Activated T-cell treated with anti-CD3 and anti-CD28 coated beads, Interleukin-2, amount 50 U/mL, for 1 hour (primary cell): Measurements from ENCODE around the gene PCDHA6.
"Not testable (repeated sequence)": the region's sequence is repeated elsewhere in the genome, so short reads cannot be mapped to it uniquely, and the experiment has no call there.

ENCODE experiments used
- DNase-seq: peaks from one replicate; pipeline ENCODE4 v3.0.0-alpha.2; 2020

PCDHA6 gene

GRCh38 chr5:140857987-140858240 is 30.2 kb downstream of the PCDHA6 start:
- DNase-seq = no peak

- no peak for DNase-seq
Measured at GRCh38 chr5:140862441-140863295, 34.9 kb downstream of the PCDHA6 start.

GRCh38 chr5:140868721-140869554 is 41.2 kb downstream of the PCDHA6 start, which contains the start of gene PCDHA11:
PCDHA11 (plus strand) TSS chr5:140868957; CDS start chr5:140869104, 147 bp downstream.
- DNase-seq = no peak

GRCh38 chr5:140869555-140869886 is 41.8 kb downstream of the PCDHA6 start:
- DNase-seq = no peak

- DNase-seq = no peak
Measured at GRCh38 chr5:140870221-140871201, 42.8 kb downstream of the PCDHA6 start.

- DNase-seq = no peak
Measured at GRCh38 chr5:140875085-140876065, 47.6 kb downstream of the PCDHA6 start, which contains the start of gene PCDHA12. PCDHA12 (plus strand) TSS chr5:140875308; CDS start chr5:140875473, 165 bp downstream.

- DNase-seq = not testable (repeated sequence)
Measured at GRCh38 chr5:140876541-140877261, 48.9 kb downstream of the PCDHA6 start.

GRCh38 chr5:140877262-140877581 is 49.5 kb downstream of the PCDHA6 start:
- no peak for DNase-seq
